WTC11 (cell line): ENCODE data around the gene LRRFIP1.

Source experiments
- CREB1 ChIP-seq: sonication (generic); formaldehyde crosslinking; IDR thresholded peaks from 2 replicates; pipeline ENCODE4 v1.8.0; 2023; ENCODE audit warnings: mild to moderate bottlenecking, missing genetic modification reagents
- JUN ChIP-seq: sonication (generic); formaldehyde crosslinking; IDR thresholded peaks from 2 replicates; pipeline ENCODE4 v1.8.0; 2023; ENCODE audit warnings: mild to moderate bottlenecking, missing genetic modification reagents
- NFATC4 ChIP-seq: fragments of 250-450 bp; sonication (Bioruptor Pico); IDR thresholded peaks from 2 replicates; pipeline ENCODE4 v1.9.0; 2021; ENCODE audit warnings: mild to moderate bottlenecking
- OVOL2 ChIP-seq: fragments of 250-450 bp; sonication (Bioruptor Pico); IDR thresholded peaks from 2 replicates; pipeline ENCODE4 v1.9.0; 2021; ENCODE audit warnings: mild to moderate bottlenecking, borderline replicate concordance
- RORB ChIP-seq: fragments of 250-450 bp; sonication (Bioruptor Pico); IDR thresholded peaks from 2 replicates; pipeline ENCODE4 v1.9.0; 2021; ENCODE audit warnings: mild to moderate bottlenecking
- ZNF317 ChIP-seq: sonication (generic); formaldehyde crosslinking; IDR thresholded peaks from 2 replicates; pipeline ENCODE4 v1.8.1; 2023; ENCODE audit warnings: low read depth, mild to moderate bottlenecking, moderate library complexity, missing genetic modification reagents, borderline replicate concordance
- TF ChIP-seq, protein P1 (sequence below): sonication (generic); formaldehyde crosslinking; IDR thresholded peaks from 2 replicates; pipeline ENCODE4 v1.8.1; 2023; ENCODE audit warnings: mild to moderate bottlenecking, missing genetic modification reagents, moderate library complexity
- TF ChIP-seq, protein P2 (sequence below): fragments of 200-600 bp; IDR thresholded peaks from 2 replicates; pipeline ENCODE4 v1.8.0; 2022; ENCODE audit warnings: antibody characterized with exemption
- TF ChIP-seq, protein P3 (sequence below): sonication (generic); formaldehyde crosslinking; IDR thresholded peaks from 2 replicates; pipeline ENCODE4 v1.8.0; 2022; ENCODE audit warnings: mild to moderate bottlenecking, missing genetic modification reagents
- TF ChIP-seq, protein P4 (sequence below): sonication (generic); formaldehyde crosslinking; IDR thresholded peaks from 2 replicates; pipeline ENCODE4 v1.8.1; 2023; ENCODE audit warnings: mild to moderate bottlenecking, missing genetic modification reagents
- TF ChIP-seq, protein P5 (sequence below): sonication (generic); formaldehyde crosslinking; IDR thresholded peaks from 2 replicates; pipeline ENCODE4 v1.8.1; 2023; ENCODE audit warnings: mild to moderate bottlenecking, missing genetic modification reagents

DNA sequence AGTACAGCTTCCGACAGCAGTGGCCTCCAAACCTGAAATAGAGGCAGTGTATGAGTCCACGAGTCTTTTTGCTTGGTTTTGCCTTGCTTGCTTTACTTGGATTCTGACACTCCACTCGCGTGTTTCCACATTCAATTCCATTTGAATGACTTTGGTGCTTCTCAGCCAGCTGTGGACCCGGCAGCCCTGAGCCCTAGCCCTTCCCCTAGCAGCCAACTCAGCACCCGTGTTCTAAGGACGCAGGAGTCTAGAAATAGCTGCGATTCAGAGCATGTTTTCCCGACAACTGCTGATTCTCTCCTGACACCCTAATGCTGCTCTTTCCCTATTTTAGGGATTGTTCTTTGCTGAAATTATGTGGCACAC, 20.6 kb downstream of the LRRFIP1 start:
- TF ChIP-seq RORB (no peak), ZNF317 (CRISPR knock-in tag) (no peak), NFATC4 (CRISPR knock-in tag) (no peak), CREB1 (no peak), OVOL2 (CRISPR knock-in tag) (no peak), JUN (CRISPR knock-in tag) (no peak)
- TF ChIP-seq, protein P1, sequence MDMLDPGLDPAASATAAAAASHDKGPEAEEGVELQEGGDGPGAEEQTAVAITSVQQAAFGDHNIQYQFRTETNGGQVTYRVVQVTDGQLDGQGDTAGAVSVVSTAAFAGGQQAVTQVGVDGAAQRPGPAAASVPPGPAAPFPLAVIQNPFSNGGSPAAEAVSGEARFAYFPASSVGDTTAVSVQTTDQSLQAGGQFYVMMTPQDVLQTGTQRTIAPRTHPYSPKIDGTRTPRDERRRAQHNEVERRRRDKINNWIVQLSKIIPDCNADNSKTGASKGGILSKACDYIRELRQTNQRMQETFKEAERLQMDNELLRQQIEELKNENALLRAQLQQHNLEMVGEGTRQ (CRISPR knock-in tag), result no peak
- TF ChIP-seq, protein P2, sequence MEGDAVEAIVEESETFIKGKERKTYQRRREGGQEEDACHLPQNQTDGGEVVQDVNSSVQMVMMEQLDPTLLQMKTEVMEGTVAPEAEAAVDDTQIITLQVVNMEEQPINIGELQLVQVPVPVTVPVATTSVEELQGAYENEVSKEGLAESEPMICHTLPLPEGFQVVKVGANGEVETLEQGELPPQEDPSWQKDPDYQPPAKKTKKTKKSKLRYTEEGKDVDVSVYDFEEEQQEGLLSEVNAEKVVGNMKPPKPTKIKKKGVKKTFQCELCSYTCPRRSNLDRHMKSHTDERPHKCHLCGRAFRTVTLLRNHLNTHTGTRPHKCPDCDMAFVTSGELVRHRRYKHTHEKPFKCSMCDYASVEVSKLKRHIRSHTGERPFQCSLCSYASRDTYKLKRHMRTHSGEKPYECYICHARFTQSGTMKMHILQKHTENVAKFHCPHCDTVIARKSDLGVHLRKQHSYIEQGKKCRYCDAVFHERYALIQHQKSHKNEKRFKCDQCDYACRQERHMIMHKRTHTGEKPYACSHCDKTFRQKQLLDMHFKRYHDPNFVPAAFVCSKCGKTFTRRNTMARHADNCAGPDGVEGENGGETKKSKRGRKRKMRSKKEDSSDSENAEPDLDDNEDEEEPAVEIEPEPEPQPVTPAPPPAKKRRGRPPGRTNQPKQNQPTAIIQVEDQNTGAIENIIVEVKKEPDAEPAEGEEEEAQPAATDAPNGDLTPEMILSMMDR, result no peak
- TF ChIP-seq, protein P3, sequence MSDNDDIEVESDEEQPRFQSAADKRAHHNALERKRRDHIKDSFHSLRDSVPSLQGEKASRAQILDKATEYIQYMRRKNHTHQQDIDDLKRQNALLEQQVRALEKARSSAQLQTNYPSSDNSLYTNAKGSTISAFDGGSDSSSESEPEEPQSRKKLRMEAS (CRISPR knock-in tag), result no peak
- TF ChIP-seq, protein P4, sequence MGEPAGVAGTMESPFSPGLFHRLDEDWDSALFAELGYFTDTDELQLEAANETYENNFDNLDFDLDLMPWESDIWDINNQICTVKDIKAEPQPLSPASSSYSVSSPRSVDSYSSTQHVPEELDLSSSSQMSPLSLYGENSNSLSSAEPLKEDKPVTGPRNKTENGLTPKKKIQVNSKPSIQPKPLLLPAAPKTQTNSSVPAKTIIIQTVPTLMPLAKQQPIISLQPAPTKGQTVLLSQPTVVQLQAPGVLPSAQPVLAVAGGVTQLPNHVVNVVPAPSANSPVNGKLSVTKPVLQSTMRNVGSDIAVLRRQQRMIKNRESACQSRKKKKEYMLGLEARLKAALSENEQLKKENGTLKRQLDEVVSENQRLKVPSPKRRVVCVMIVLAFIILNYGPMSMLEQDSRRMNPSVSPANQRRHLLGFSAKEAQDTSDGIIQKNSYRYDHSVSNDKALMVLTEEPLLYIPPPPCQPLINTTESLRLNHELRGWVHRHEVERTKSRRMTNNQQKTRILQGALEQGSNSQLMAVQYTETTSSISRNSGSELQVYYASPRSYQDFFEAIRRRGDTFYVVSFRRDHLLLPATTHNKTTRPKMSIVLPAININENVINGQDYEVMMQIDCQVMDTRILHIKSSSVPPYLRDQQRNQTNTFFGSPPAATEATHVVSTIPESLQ (CRISPR knock-in tag), result no peak
- TF ChIP-seq, protein P5, sequence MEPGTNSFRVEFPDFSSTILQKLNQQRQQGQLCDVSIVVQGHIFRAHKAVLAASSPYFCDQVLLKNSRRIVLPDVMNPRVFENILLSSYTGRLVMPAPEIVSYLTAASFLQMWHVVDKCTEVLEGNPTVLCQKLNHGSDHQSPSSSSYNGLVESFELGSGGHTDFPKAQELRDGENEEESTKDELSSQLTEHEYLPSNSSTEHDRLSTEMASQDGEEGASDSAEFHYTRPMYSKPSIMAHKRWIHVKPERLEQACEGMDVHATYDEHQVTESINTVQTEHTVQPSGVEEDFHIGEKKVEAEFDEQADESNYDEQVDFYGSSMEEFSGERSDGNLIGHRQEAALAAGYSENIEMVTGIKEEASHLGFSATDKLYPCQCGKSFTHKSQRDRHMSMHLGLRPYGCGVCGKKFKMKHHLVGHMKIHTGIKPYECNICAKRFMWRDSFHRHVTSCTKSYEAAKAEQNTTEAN, result no peak
